HG03457 (cell line): ENCODE data around the gene MAP10.

Experiments used
- ATAC-seq: cut with Tn5 transposase; IDR thresholded peaks from one replicate; pipeline ENCODE4 v1.9.1; 2021; ENCODE audit warnings: moderate number of reproducible peaks; ENCODE audit not compliant: unreplicated experiment

MAP10 gene

GRCh38 chr1:232853994-232854797 lies 49.0 kb downstream of the MAP10 start:
- ATAC-seq, result no peak

- no peak for ATAC-seq
Observed at GRCh38 chr1:232854798-232855159, 49.6 kb downstream of the MAP10 start.

DNA sequence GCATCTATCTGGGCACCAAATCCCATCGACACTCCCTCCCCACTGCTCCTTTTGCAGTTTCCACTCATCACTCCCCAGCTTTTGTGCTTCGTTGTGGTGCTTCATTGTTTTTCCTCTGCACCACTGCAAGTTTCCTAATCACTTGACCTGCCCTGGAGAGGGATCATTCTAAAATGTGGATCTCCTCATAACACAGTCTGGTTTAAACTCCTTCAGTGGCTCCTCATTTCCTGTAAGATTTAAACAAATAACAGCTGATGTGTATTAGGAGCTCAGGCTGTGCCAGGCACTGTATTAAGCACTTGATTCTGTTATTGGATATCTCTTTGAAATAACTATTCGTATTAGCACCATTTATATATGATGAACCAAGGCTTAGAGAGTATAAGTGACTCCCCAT lies 51.3 kb downstream of the MAP10 start:
- ATAC-seq, result no peak
